ENCODE data around the gene IRF9.
A peak's percentile ranks its signal among the peaks of the same experiment; 100 is the strongest.
"Not testable (repeated sequence)": the region's sequence is repeated elsewhere in the genome, so short reads cannot be mapped to it uniquely, and the experiment has no call there.

The IRF9 gene

DNA sequence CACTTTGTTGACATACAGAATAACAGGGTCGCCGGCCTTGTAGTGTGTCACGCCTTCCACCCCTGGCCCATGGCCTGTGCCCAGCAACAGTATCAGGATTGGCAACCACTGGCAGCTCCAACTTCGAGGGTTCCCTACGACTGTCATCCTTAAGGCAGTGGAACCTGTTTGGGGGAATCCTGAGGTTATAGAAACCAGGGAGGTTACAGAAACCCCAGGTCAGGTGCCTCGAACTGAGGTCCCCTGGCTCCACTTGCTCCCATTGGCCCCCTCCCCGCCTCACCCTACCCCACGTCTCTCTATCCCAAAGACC, 33.8 kb downstream of the IRF9 start:
- DNase-seq (ENCODE audit: low read depth in 2 of 2) = no peak

DNA sequence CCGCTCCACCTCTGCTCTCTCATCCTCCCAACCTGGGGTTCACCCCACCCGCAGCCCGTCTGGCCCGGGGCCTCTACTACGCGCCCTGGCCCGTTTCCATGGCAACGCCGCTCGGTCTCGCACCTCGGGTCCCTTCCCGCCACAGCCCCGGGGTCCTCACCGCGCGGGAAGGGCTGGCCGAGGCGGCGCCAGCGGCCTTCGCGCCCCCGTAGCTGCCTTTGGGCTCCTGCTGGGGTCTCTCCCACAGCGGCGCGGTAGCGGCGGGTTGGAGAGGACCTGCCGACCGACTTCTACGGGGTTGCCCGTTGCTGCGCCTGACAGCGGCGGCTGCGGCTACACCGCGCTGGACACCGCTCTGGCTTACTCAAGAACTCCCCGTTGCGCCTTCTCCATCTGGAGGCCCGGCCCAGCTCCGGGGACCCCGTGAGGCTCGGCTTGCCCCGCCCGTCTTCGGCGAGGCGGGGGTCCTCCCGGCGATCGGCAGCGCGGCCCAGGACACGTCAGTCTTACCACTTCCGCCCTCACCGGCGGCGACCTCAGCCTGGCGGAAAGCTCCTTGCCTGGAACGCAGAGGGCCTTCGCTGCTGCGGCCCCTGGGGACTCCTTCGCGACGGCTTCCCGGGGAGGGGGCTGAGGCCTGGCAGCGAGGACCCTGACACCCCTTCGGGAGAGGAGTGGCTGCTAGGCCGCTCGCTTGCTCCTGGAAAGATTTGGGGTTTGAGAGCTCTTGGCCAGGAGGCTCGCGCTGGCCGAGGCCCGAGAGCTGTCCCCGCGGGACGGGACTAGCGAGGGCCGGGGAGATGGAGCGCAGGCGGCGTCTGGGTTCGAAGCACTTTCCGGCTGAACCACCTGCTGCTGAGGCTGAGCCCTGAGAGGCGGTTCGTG, 34.4 kb downstream of the IRF9 start, which contains the start of gene TM9SF1:
TM9SF1 (minus strand) TSS at position 256 of the 885 bp plus-strand sequence. CDS start 422 bp downstream, outside the sequence.
- DNase-seq (ENCODE audit: low read depth in 2 of 2) = peak; percentile 72 to 73

DNA sequence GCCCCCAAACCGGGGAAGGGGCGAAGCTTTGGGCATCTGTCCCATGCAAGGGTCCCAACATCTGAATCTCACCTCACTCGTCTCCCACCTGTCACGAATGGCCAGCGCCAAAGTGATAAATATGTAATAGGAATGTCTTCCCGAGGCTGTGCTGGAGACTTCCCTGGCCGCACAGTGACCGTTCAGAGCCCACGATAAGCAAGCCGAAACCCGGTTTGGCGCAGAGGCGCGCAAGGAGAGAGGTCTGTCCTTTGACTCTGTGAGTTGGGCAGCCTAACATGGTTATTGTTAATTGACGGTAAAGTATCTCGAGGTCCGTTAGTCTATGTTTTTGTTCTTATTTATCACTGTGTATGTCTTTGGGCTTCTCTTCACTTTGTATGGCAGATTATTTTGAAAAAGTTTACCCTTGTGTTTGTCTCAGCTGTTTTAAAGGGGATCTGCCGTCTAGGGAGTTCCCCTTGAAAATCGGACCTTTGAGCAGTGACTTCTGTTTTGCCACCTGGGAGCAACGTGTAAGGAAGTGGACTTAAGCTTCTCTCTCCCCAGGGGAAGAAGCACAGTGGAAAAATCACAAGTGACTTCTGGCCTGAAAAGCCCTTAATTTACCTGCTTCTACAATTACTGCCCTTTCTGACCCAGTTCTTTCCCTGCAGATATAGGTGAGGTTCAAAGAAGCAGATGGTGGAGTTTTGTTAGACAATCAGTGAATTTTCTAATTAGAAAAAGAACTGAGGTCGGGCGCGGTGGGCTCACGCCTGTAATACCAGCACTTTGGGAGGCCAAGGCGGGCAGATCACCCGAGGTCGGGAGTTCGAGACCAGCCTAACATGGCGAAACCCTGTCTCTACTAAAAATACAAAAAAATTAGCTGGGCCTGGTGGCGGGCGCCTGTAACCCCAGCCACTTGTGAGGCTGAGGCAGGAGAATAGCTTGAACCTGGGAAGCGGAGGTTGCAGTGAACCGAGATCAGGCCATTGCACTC, 35.3 kb downstream of the IRF9 start:
- no peak for DNase-seq (ENCODE audit: low read depth in 2 of 2)

DNA sequence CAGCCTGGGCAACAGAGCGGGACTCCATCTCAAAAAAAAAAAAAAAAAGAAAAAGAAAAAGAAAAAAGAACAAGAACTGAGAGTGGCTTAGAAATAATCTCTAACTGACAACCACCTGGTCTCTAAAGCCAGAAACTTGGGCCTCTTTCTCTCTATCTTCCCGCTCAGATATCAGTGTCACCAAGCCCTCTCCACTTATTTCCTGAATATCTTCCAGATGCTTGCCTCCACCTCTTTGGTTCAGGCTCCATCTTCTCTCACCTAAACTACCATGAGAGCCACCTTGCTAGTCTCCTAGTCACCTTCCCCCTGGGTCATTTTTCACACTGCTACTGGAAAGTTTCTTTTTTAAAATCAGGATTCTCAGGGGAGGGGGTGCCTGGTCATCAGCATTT, 36.0 kb downstream of the IRF9 start:
- no peak for DNase-seq (ENCODE audit: low read depth in 2 of 2)

DNA sequence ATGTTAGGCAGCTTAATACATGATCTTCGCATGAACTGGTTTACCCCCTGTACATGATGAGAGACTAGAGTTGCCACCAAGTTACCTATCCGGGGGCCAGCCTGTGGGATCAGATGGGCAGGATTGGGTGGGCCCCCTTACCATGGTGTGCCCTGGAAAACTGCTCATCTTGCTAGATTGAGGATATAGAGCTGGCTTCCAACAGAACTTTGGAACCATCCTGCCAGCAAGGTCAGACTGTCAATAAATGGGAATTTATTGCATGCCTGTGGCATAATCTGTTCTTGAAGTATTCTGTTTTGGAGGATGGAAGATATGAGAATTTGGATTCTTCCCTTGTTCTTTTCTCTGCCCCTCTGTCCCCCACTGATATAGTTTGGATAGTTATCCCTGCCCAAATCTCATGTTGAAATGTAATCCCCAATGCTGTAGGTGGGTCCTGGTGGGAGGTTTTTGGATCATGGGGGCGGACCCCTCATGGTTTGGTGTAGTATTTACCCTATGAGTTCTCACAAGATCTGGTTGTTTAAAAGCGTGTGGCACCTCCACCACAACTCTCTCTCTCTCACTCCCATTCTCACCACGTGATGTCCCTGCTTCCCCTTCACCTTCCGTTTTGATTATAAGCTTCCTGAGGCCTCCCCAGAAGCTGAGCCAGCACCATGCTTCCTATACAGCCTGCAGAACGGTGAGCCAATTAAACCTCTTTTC, 37.9 kb downstream of the IRF9 start:
- no peak for DNase-seq (ENCODE audit: low read depth in 2 of 2)

DNA sequence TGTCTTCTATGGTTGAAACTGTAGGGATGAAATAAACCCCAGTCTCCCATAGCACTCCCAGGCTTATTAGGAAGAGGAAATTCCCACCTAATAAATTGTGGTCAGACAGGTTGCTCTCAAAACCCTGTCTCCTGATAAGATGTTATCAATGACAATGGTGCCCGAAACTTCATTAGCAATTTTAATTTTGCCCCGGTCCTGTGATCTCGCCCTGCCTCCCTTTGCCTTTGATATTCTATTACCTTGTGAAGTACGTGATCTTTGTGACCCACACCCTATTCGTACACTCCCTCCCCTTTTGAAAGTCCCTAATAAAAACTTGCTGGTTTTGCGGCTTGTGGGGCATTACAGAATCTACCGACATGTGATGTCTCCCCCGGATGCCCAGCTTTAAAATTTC, 41.5 kb downstream of the IRF9 start:
- DNase-seq (ENCODE audit: low read depth in 2 of 2) = not testable (repeated sequence)

DNA sequence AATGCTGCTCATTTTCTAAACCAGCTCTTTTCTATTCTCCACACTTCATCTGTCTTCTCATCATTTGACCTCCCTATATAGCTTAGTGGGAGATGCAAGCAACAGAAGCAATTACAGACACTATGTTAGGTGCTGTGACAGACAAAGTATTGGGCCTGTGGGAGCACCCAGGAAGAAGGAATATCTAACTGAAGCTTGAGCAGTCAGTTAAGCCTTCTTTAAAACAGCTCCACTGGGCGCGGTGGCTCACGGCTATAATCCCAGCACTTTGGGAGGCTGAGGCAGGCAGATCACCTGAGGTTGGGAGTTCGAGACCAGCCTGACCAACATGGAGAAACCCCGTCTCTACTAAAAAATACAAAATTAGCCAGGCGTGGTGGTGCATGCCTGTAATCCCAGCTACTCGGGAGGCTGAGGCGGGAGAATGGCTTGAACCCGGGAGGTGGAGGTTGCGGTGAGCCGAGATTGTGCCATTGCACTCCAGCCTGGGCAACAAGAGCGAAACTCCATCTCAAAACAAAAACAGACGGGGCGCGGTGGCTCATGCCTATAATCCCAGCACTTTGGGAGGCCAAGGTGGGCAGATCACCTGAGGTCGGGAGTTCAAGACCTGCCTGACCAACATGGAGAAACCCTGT, 42.3 kb downstream of the IRF9 start:
- not testable (repeated sequence) for DNase-seq (ENCODE audit: low read depth in 2 of 2)

DNA sequence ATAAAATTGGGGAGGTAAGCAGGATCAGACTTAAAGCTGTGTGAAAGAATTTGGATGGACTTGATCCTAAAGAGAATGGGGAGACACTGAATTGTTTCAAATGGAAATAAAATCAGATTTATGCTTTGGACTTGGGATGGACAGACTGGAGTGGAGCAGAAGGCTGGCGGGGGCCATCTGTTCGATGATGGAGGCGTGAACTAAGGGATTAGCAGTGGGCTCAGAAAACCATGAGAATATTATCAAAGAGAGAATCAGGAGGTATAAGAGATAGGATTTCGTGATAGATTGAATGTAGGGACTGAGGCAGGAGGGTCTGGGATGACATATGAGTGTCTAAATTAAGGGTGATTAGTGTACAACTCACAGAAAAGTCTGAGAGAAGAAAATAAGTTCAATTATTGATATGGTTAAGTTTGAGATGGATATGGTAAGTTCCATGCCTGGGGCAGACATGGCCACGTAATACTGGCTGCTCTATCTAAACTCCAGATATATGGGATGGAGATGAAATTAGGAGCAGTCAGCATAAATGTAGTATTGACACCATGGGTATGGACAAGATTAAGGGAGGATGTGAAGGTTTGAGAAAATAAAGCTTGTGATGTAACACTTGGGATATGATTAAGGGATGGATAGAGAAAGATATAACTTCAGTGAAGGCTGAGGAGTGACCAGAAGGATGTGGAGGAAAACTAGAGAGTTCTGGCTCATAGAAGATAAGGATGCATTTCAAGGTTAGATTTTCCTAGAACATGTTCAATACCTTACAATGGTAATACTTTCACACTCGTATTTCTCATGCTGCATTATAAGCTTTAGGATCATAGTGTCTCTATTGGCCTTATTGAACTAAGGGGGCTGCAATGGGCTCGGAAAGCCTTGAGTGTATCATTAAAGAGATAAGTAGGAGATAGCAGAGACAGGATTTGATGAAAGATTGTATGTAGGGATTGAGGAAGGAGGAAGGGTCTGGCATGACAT, 43.4 kb downstream of the IRF9 start:
- no peak for DNase-seq (ENCODE audit: low read depth in 2 of 2)

DNA sequence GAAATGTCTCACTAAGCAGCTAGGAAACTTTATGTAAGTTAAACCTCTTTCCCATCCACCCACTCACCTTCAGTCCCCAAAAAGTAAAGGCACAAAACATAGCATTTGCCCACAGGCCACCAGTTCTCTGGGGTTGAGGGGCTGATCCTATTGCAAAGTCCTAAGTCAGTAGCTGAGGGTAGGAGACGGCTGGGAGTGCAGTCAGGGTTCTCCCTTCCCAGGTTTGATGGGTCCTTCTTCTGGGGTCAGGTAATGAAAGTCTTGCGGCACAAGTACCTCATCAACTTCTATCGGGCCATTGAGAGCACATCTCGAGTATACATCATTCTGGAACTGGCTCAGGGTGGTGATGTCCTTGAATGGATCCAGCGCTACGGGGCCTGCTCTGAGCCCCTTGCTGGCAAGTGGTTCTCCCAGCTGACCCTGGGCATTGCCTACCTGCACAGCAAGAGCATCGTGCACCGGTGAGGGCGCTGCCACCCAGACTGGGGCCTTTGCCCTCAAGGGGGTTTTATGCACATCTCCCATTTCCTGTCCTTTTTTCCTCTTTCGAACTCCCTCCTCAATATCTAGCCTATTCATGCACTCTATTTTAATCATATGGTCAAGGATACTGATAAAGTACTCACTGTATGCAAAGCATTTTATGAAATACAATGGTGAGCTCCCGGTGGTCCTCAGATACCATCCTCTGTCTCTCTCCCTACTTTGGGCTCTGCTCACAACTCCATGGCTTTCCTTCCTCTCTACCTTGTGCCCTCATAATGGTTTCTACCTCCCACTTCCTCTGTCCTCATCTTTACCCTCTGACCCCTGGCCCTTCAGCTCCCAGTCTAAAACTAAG, 45.4 kb downstream of the IRF9 start:
- DNase-seq (ENCODE audit: low read depth in 2 of 2) = no peak

DNA sequence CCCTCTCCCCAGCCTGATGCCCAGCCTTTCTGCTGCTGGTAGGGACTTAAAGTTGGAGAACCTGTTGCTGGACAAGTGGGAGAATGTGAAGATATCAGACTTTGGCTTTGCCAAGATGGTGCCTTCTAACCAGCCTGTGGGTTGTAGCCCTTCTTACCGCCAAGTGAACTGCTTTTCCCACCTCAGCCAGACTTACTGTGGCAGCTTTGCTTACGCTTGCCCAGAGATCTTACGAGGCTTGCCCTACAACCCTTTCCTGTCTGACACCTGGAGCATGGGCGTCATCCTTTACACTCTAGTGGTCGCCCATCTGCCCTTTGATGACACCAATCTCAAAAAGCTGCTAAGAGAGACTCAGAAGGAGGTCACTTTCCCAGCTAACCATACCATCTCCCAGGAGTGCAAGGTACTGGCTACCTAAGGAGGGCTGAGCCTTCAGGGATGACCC, 46.1 kb downstream of the IRF9 start:
- DNase-seq (ENCODE audit: low read depth in 2 of 2) = no peak

DNA sequence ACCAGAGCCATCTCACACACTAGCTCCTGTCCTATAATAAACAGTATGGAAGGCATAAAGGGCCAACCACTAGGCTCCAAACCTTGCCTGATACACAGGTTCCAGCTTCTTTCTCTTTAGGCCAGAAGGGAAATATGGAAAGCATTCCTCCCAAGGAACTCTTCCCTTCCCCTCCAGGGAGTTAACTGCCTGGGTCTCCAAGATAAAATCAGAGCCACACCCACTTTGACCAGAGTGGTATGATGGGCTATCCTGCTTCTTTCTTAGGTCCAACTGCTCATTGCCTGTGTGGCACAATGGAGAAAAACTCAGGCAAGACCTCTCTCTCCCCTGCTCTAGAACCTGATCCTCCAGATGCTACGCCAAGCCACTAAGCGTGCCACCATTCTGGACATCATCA, 46.6 kb downstream of the IRF9 start:
- no peak for DNase-seq (ENCODE audit: low read depth in 2 of 2)

DNA sequence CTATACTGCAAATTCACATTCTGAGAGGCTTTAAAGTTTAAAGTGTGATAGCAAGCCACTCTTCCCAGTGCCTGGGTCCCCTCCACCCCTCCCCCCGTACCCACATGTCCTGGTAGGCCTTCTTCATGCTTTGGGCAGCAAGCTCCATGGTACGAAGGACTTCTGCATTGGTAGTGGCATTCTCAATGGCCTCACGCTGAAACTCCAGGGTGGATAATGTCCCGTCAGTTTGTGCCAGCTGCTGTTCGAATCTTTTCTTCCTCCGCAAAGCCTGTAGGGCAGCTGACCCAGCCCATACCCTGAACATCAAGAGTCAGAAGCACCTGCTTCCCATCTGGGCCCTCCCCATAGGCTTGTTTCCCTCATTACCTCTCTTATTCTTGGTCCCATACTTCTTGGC, 50.2 kb downstream of the IRF9 start:
- DNase-seq (ENCODE audit: low read depth in 2 of 2) = no peak

DNA sequence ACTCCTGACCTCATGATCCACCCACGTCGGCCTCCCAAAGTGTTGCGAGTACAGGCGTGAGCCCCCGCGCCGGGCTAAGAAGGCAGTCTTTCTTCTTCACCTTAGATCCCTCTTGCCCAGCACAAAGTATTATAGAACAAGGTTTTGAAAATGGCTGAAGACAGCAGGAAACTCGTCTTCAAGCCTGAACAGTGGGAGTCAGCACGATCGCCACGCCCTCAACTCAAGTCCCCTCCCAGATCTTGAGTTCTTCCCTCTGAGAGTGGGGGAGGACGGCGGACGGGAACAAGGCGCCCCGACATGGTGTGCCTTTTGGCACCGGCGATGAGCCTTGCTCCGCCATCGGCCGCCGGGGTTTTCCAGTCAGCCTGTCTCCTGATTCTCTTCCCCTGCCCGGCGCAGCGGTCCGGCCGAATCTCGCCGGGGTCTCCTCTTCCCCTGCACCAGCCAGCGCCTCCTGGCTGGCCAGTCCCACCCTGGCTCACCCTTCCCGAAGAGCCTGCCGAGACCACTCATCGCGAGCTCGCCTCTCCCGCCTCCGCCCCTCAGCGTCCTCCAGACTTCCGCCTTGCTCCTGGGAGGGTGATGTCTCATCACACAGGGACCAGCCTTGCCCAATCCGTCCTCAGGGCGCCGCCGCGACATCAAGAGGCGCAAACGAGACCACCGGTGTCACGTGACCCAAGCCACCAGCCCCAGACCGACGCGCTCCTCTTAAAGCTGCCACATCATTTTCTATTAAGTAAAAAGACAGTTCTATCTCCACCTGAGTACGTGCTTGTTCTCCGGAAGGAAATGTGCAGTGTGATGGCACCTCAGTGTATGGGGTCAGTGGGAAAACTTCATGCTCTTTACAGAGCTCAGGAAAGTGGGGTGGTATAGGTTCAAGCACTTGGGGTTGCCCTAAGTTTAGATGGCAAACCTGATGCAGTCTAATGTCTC, 52.1 kb downstream of the IRF9 start, which contains the start of gene CHMP4A:
CHMP4A (minus strand) TSS at position 565 of the 942 bp plus-strand sequence; CDS start at position 516, 49 bp downstream.
- peak; percentile 91 to 94 for DNase-seq (ENCODE audit: low read depth in 2 of 2)

DNA sequence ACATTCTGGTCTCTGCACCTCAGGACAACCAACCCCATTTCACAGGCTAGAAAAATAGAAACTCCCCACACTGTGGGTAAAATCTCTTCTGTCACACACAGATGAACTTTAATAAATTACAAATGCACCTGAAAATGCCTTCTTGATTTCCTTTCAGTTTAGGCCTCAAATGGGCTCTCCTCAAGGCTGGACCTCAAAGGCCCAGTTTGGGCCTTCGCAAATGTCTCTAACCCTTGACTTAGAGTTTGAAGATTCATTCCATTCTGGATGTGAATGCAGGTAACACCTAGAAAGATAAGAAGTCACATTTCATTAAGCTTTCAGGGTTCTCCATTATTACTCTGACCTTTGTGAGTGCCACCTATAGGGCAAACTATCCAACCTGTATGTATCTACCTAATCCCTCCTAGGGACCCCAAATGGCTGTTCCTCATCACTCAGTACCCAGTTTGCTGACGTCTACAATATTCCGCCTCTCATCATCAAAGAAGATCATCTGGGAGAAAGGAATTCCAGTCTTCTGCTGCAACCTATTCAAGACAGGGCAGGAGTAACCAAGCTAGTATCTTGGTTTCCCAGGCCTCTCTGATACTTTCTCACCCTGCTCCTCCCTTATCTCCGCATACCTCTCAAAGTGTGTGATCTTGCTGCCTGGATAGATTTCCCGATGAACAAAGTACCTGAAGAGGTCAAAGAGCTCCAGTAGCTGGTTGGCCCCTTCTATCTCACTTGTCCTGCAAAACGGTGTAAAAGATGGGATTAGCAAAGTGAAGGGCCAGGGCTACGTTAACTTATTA, 53.0 kb downstream of the IRF9 start:
- DNase-seq (ENCODE audit: low read depth in 2 of 2) = no peak

DNA sequence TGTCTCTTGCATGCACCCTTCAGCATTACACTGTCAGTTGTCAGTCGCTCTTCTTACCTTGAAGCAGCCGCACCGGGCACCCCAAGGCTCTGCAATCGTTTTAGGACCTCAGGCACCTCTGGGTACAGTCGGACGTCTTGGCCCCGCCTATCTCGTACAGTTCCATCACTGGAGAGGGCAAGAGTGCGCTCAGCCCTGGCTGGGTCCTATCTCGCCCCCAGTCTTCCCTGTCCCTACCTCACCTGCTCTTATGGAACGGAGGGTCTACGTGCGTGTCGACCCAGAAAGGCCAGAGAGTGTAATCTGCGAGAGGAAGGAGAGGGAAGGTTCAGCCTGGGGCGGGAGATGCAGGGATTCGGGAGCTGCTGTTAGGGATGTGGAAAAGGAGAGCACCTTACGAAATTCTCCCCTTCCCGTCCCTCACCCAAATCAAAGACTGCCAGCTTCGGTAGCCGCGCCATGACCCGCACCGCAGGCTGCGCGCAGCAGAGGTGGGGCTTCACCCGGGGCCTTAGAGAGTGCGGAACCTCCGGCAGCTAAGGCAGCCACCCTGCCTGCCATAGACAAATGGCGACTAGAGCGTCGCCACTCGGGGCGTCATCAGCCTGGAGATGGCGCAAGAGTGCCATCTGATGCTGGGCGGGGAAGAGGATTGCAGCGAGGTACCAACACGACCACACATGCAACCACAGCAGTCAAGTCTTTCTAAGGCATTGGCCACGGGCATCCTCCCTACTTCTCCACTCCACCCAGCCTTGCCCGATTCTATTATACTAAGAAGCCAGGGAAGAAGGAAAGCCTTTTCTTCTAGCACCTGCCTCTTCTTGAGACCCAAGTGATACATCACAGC, 54.7 kb downstream of the IRF9 start, which contains the start of gene MDP1:
MDP1 (minus strand) TSS at position 572 of the 850 bp plus-strand sequence; CDS start at position 461, 111 bp downstream.
- peak; percentile 69 to 74 for DNase-seq (ENCODE audit: low read depth in 2 of 2)
